GM18861 (cell line): ENCODE data around the gene UQCRC2.
"Not testable (repeated sequence)": the region's sequence is repeated elsewhere in the genome, so short reads cannot be mapped to it uniquely, and the experiment has no call there.

ENCODE experiments used
- ATAC-seq: cut with Tn5 transposase; IDR thresholded peaks from one replicate; pipeline ENCODE4 v1.9.1; 2021; ENCODE audit not compliant: unreplicated experiment

The UQCRC2 gene

DNA sequence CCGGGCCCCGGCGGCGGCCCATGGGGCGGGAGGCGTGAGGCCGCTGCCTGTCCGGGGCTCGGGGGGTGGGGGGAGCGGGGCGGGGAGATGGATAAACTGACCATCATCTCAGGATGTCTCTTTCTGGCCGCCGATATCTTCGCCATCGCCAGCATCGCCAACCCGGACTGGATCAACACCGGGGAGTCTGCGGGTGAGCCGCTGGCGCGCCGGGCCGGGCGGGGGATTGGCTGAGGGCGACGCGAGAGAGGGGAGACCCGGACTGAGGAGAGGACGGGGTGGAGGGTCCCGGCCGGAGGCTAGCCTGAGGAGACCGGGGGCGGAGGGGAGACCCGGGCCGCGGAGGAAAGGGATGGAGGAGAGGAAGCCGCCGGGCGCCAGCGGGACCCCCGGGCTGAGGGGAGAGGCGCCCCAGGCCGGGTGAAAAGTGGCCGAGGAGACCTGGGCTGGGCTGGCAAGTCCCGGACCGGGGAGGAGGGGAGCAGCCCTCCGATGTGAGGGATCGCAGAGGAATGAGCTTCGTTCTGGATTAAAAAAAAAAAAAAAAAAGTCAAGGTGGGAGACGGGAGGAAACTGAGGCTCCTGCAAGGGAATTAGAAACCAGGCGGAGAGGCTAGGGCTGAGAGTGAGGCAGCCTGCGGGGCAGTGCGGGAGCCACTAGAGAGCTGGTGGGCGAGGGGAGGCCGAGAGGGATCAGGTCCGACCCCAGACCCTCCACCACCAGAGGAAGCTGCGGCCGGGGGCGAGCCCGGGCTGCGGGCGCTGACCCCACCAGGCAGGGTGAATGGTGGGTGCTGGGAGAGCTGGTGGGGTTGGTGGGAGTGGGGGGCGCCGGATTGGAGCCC is 55.3 kb downstream of the UQCRC2 start:
- no peak for ATAC-seq

- ATAC-seq = no peak
Measured at GRCh38 chr16:22010902-22011301, 57.7 kb downstream of the UQCRC2 start.

DNA sequence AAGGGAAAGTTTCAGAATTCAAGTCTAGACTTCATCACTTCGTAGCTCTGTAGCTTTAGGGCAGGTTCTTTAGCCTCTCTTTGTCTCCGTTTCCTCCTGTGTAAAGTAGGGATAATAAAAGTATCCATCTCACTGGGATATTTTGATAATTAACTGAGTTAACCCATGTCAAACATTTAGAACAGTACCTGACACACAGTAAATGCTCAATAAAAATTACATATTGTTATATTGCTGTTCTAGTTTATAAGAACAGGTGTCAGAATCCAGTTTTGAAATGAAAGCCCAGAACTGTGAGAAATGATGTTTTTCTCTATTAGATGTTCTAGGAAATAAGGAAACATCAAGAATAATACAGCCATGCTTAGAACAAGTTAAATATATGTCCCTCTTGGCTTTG is 59.1 kb downstream of the UQCRC2 start:
- no peak for ATAC-seq

GRCh38 chr16:22013486-22013885 is 60.3 kb downstream of the UQCRC2 start:
- no peak for ATAC-seq

GRCh38 chr16:22014271-22014873 is 61.2 kb downstream of the UQCRC2 start:
- ATAC-seq = no peak

- no peak for ATAC-seq
Measured at GRCh38 chr16:22016927-22017326, 63.8 kb downstream of the UQCRC2 start.

DNA sequence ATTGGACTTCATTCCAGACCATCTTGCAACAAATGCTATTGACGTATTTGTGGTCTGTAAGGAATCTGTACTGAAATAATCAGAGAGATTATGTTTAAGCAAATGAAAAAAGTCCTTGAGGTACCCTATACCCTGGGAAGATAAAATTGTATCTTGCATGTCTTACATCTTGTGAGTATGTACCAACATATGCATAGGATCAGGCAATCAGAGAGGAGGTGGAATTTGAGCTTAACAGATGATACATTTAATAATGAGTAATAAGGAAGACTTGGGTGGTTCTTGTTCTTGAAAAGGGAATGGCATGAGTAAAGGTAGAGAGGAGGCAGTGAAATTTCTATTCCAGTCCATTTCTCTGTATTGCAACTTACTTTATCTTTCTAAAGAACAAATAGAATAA is 65.4 kb downstream of the UQCRC2 start:
- ATAC-seq = no peak

DNA sequence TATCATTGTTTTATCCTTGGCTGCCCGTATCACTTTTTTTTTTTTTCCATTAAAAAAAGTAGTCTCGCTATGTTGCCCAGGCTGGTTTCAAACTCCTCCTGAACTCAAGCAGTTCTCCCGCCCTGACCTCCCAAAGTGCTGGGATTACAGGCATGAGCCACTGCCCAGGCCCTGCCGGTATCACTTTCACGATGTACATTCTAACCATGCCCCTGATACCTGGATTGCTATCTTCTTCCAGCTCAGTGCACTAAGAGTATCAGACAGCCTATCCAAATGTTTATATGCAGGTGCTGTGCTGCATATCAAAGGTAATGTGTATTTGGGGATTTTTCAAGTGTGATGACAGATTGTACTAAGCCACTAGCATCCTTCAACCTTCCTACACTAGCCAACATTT is 69.0 kb downstream of the UQCRC2 start:
- ATAC-seq = no peak

- no peak for ATAC-seq
Measured at GRCh38 chr16:22023505-22023904, 70.3 kb downstream of the UQCRC2 start.

- ATAC-seq = not testable (repeated sequence)
Measured at GRCh38 chr16:22024785-22025184, 71.6 kb downstream of the UQCRC2 start.

DNA sequence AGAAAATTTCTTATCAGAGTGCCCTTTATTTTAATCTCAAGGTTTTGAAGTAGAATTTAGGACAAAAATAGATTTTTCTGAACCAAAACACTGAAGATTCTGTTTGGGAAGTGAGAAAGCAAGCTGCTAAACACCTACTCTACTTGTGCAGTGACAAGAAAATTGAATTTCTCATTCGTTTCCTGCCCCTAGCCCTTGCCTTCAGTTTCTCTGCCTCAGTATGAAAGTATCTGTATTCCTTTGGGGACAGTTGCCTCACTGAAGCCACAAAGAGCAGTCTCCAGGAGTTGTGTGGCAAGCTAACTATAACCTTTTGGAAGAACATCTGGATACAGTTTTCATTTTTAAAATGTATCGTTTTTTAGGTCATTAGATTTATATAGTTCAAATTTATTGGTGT is 74.5 kb downstream of the UQCRC2 start:
- ATAC-seq = no peak

DNA sequence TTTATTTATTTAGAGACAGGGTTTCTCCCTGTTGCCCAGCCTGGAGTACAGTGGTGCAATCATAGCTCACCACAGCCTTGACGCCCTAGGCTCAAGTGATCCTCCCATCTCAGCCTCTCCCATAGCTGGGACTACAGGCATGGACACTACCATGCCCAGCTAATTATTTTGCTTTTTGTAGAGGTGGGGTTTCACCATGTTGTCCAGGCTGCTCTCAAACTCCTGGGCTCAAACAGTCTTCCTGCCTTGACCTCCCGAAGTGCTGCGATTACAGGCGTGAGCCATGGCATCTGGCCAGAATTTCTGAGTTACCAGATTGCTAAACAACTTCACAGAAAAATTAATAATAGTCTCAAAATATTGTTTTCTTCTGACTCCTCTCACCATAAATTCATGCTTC is 76.5 kb downstream of the UQCRC2 start:
- no peak for ATAC-seq

GRCh38 chr16:22030087-22030812 is 77.1 kb downstream of the UQCRC2 start:
- ATAC-seq = no peak

DNA sequence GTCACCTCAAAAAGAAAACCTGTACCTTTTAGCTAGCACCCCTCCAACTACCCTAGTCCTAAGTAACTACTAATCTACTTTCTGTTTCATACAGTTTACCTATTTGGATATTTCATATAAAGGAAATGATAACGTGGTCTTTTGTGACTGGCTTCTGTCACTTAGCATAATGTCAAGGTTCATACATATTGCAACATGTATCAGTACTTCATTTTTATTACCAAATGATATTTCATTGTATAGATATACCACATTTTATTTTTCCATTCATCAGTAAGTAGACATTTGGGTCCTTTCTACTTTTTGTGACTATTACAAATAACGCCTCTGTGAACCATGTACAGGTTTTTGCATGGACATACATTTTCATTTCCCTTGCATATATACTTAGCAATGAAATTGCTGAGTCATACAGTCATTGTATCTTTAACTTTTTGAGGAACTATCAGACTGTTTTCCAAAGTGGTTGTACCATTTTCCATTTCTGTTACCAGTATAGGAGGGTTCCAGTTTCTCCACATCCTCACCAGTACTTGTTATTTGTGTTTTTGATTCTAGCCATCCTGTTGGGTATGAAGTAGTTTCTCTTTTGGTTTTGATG is 78.4 kb downstream of the UQCRC2 start:
- no peak for ATAC-seq
